Brain pericyte (primary cell): ENCODE results near the gene RP2.

ENCODE experiments used
- DNase-seq: peaks from one replicate; pipeline ENCODE4 v3.0.0-alpha.2; 2012; ENCODE audit warnings: low read depth, low spot score

RP2 gene

GRCh38 chrX:46841346-46841745 is 4.5 kb downstream of the RP2 start:
- no peak for DNase-seq

- DNase-seq = no peak
Measured at GRCh38 chrX:46844913-46845312, 8.1 kb downstream of the RP2 start.

GRCh38 chrX:46849933-46850332 is 13.1 kb downstream of the RP2 start:
- DNase-seq = no peak

- DNase-seq = no peak
Measured at GRCh38 chrX:46850771-46851170, 13.9 kb downstream of the RP2 start.

GRCh38 chrX:46856483-46856882 is 19.6 kb downstream of the RP2 start:
- DNase-seq = no peak

- no peak for DNase-seq
Measured at GRCh38 chrX:46860557-46860956, 23.7 kb downstream of the RP2 start.

- DNase-seq = no peak
Measured at GRCh38 chrX:46863072-46863471, 26.2 kb downstream of the RP2 start.

GRCh38 chrX:46864606-46865005 is 27.8 kb downstream of the RP2 start:
- no peak for DNase-seq

- no peak for DNase-seq
Measured at GRCh38 chrX:46865281-46865680, 28.4 kb downstream of the RP2 start.

- no peak for DNase-seq
Measured at GRCh38 chrX:46866726-46867125, 29.9 kb downstream of the RP2 start.

GRCh38 chrX:46873746-46874145 is 36.9 kb downstream of the RP2 start:
- DNase-seq = no peak

GRCh38 chrX:46876901-46877300 is 40.1 kb downstream of the RP2 start:
- DNase-seq = no peak

GRCh38 chrX:46882266-46882665 is 45.4 kb downstream of the RP2 start:
- no peak for DNase-seq

GRCh38 chrX:46884799-46885198 is 48.0 kb downstream of the RP2 start:
- DNase-seq = no peak

- no peak for DNase-seq
Measured at GRCh38 chrX:46898207-46898606, 61.4 kb downstream of the RP2 start.

GRCh38 chrX:46903458-46904242 is 66.8 kb downstream of the RP2 start:
- peak; percentile 41 for DNase-seq

- DNase-seq = no peak
Measured at GRCh38 chrX:46904626-46905025, 67.8 kb downstream of the RP2 start.

GRCh38 chrX:46910415-46910814 is 73.6 kb downstream of the RP2 start:
- no peak for DNase-seq

GRCh38 chrX:46912098-46912602 is 75.3 kb downstream of the RP2 start, which contains the start of gene JADE3:
Gene JADE3 (plus strand): TSS chrX:46912421. CDS start chrX:46984895, 72,474 bp downstream.
- DNase-seq = no peak

GRCh38 chrX:46912603-46913491 is 76.0 kb downstream of the RP2 start:
- no peak for DNase-seq

- DNase-seq = no peak
Measured at GRCh38 chrX:46913667-46914066, 76.8 kb downstream of the RP2 start.

- no peak for DNase-seq
Measured at GRCh38 chrX:46916273-46916672, 79.4 kb downstream of the RP2 start.

- DNase-seq = no peak
Measured at GRCh38 chrX:46917622-46918021, 80.8 kb downstream of the RP2 start.
